Left lobe of liver (tissue), 2 donors: Measurements from ENCODE around the gene SIMC1. TPM values are rescaled to one million over a fixed set of nuclear protein-coding genes. Genes with fewer than 3 reads are reported as not detected.
"Not testable (repeated sequence)": the region's sequence is repeated elsewhere in the genome, so short reads cannot be mapped to it uniquely, and the experiment has no call there.

Experiments used
- ATAC-seq: fragments of 200-7000 bp; cut with Tn5 transposase; one replicate; pipeline ENCODE4 v1.9.1; 2020; ENCODE audit warnings: mild to moderate bottlenecking, moderate library complexity
- DNase-seq: peaks from one replicate; pipeline ENCODE4 v3.0.0-alpha.2; 2020; ENCODE audit warnings: low spot score
- total RNA-seq: library from RNA; stranded (reverse); gene quantifications from one replicate; pipeline ENCODE4 v1.2.1, GENCODE V29; 2021
- donor health status: DM: no; HTN: no; CAD: no; lungs with moderate emphysema.
- donor health status: DM: no; HTN: yes; CAD: no.

SIMC1 gene
- total RNA-seq, 1 donor from 2014 or later: 11.7 TPM

DNA sequence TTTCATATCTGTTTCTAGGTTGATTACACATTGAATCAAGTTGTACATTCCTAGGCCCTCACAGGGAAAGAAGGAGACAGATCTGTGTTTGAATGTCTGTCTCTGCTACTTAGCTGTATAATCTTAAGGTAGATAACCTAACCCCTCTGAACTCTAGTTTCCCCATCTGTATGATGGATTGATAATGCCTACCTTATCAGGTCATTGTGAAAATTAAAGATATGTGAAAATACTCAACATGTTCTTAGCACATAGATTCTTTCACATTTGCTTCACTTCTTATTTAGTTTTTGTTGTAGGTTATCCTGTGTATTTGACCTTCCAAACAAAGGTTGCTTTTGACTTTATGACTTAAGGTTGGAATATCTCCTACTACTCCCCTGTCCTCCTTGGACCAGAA is 50.8 kb downstream of the SIMC1 start:
- not testable (repeated sequence) for DNase-seq, ATAC-seq

DNA sequence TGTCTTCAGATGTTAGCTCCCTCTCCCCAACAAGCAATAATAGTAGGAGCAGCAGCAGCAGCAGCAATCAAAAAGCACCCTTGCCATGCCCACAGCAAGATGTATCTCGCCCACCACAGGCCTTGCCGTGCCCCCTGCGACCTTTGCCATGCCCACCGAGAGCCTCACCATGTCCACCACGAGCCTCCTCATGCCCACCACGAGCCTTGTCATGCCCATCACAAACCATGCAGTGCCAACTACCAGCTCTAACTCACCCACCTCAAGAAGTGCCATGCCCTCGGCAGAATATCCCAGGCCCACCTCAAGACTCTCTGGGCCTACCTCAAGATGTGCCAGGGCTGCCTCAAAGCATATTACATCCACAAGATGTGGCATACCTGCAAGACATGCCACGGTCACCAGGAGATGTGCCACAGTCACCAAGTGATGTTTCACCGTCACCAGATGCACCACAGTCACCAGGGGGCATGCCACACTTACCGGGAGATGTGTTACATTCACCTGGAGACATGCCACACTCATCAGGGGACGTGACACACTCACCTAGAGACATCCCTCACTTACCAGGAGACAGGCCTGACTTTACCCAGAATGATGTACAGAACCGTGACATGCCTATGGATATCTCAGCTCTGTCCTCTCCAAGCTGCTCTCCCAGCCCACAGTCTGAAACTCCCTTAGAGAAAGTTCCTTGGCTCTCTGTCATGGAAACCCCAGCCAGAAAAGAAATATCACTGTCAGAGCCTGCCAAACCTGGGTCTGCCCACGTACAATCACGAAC is 52.0 kb downstream of the SIMC1 start:
- DNase-seq: not testable (repeated sequence)
- ATAC-seq: peak; percentile 36

DNA sequence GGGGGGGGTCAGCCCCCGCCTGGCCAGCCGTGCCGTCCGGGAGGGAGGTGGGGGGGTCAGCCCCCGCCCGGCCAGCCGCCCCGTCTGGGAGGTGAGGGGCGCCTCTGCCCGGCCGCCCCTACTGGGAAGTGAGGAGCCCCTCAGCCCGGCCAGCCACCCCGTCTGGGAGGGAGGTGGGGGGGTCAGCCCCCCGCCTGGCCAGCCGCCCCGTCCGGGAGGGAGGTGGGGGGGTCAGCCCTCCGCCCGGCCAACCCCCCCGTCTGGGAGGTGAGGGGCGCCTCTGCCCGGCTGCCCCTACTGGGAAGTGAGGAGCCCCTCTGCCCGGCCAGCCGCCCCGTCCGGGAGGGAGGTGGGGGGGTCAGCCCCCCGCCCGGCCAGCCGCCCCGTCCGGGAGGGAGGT is 67.1 kb downstream of the SIMC1 start:
- DNase-seq, ATAC-seq: not testable (repeated sequence)

DNA sequence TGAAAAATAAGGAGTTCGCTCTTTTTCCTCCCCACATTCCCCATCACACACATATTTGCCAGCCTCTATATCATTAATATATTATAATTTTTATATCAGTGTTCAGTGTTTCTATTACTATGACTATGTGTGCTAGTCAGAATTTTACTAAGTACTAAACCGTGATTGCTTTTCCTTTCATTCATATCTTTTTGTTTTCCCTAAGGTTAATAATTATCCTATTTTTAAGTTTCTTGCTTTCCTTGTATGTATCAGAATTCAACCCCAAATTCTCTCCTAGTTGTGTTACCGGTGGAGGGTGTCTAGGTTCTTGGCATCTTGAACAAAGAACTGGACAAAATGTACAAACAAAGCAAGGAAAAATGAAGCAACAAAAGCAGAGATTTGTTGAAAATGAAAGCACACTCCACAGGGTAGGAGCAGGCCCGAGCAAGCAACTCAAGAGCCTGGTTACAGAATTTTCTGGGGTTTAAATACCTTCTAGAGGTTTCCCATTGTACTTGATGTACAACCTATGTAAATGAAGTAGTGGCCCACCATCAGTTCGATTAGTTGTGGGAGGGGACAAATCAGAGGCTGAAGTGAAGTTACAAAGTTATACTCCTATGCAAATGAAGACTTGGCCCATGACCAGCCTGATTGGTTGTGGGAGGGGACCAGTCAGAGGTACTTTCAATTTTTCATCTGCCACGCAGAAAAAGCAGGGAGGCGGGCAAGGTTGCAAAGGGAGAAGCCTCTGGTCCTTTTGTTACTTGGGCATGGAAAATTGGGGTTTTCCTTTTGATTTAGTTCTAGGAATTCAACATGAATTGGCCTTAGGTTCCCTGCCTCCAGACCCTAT is 79.5 kb downstream of the SIMC1 start:
- DNase-seq (no peak), ATAC-seq (peak; percentile 63)

DNA sequence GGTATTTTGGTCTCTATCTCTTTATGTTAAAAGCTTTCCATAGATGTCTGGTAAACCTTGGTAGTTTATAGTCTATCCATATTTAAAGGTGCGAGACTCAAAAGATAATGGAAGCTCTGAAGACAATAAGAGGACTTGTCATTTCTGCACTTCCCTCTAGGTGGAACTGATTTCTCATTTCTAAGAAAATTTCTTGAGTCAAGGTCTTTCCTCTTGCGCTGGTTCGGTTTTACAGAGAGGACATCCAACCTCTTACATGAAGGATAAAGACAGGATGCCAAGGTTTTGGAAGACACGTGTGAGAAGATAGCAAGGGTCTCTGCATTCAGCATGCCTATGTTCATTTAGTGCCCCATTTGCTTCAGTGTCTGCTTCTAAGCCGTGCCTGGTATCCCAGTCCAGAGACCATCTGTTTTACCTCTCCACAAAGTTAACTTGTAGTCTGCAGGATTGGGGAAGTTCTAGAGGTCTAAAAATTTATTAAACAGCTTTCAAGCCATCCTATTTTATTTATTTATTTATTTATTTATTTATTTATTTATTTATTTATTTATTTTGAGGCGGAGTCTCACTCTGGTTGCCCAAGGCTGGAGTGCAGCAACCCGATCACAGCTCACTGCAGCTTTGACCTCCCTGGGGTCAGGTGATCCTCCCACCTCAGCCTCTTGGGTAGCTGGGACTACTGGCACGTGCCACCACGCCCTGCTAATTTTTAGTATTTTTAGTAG is 81.8 kb downstream of the SIMC1 start:
- peak; percentile 73 for ATAC-seq
- no peak for DNase-seq

DNA sequence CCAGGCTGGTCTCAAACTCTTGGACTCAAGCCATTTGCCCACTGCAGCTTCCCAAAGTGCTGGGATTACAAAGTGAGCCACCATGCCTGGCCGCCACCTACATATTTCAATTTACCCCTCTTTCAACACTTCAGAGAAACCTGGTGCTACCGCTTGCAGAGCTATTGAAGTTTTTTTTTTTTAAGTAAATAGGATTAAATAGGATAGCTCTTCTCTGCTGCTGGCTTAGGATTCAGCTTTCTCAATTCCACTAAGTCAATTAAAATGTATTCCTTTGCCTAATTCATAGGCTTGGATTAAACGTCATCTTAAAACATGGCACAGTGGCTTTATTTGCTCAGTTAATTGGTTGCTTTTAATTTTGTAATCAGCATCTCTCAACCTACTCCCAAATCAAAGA is 82.4 kb downstream of the SIMC1 start:
- no peak for DNase-seq
- no peak for ATAC-seq

DNA sequence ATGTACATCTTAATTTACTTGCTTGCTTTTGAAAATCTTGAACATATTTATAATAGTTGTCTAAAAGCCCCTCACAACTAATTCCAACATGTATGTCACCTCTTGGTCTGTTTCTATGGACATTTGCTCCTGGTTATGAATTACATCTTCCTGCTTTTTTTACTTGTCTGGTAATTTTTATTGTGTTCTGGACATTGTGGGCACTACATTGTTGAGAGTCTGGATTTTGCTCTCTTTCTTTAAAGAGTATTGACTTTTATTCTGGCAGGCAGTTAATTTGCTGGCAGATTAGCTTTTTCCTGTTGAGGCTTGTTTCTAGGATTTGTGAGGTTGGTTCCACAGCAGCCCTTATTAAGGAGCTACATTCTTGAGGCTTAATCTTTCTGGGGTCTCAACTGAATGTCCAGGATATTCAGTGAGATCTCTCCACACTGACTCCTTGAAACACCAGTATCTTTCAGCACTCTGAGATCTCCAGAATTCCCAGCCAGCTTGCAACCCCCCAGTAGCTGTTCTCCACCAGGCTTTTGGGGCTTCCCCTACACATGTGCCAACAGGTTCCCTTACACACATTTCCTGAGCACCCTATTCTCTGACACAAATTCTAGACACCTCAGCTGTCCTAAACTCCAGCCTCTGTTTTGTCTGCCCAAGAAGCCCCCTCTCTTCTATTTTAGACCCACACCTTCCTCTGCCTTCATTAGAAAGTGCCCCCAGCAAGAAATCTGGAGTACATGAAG is 96.0 kb downstream of the SIMC1 start:
- no peak for DNase-seq
- no peak for ATAC-seq

DNA sequence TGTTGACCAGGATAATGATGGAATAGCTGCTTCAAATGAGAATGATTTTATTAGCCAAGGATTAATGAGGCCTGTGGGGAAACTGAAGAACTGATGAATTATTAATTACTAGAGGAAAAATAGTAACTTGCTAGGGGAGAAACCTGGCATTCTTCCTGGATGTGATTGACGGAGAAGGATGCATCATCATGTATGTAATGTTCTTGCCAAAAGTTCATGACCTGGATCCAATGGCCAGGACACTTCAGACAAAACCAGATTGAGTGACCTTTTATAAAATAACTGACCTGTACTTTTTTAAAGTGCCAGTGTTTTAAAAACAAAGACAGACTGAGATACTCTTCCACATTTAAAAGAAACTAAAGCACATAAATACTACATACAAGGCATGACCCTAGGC is 99.7 kb downstream of the SIMC1 start:
- DNase-seq (peak; percentile 55), ATAC-seq (peak; percentile 60)

GRCh38 chr5:176339304-176339703 is 101.1 kb downstream of the SIMC1 start:
- ATAC-seq: peak; percentile 73
- DNase-seq: no peak

- DNase-seq: no peak
- peak; percentile 65 for ATAC-seq
Measured at GRCh38 chr5:176341325-176342157, 103.3 kb downstream of the SIMC1 start.

- ATAC-seq: no peak
- no peak for DNase-seq
Measured at GRCh38 chr5:176342158-176342483, 103.9 kb downstream of the SIMC1 start.

DNA sequence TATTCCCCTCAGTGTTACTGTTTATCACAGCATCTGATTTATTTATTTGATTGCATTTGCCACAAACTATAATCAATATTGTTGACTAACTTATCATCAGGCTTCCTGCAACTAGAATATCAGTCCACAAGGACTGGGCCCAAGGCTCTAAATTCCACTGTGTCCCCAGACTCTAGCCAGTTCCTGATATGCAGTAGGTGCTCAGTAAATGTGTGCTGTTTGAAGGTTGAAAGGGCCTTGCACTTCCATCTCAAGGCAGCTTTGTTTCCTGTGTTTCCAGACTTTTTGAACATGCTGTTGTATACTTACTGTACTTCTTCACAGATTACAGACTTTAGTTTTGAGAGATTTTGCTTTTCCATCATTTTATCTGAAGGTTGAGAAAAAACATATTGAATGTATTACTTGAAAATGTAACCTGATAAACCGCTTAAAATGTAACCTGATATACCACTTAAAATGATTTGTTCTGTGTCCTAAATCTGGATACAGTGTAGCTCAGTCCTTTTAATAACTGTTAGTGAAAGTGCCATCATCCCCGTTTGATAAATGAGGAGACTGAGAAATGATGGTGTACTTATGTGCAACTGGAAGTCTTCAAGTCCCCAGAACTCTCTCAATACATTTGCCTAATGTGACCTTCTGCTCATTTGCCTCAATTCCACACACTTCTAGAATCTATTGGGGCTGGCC is 104.7 kb downstream of the SIMC1 start:
- DNase-seq: no peak
- no peak for ATAC-seq

- DNase-seq (no peak), ATAC-seq (no peak)
Measured at GRCh38 chr5:176350416-176350815, 112.2 kb downstream of the SIMC1 start.

DNA sequence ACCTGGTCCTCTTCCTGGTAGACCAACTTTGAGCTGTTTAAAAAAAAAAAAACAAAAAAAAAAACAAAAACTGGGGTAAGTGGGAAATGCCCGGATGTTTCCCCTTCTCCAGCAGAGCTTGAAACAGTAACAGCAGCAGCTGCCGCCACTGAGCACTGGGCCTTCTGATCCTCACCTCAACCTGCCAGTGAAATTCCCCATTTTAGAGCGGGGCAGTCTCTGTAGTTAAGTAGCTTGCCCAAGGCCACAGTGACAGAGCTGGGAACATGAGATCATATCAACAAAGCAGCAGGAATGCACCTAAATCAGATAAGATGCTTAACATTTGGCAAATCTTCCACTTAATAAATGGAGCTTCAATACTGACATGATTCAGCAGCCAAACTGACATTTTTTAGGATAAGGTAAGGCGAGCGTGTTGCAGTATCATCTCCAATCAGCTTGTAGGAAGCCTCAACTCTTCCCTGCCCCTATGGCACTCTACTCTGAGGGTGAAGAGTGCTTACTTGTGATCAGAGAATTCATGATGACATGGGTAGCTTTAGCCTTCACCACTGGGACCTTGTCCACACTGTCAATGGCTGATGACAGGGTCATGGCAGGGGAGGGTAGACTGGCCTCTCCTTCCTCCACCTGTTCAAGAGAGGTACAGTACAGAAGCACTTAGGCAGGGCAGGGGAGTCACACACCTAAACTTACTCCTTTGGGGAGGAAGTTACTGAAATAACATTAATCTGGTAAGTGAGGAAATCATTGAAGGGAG is 114.1 kb downstream of the SIMC1 start:
- ATAC-seq (peak; percentile 46), DNase-seq (no peak)

DNA sequence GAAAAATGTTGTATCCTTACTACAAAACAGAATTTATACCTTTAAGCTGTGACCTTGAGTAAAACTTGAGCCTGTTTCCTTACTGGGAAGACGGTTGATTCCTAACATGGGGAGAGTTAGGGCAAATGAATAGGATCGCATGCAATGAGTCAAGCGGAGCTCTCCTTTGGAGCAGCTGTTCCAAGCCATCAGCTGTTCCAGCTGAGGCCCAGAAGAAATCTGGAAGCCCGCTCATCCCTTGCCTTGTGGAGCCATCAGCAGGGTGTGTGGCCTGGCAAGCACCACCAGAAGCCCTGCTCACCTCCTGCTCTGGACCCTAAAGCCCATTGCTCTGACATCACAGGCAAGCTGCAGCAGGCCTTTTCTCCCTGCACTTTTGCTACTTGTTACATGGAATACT is 115.3 kb downstream of the SIMC1 start:
- no peak for ATAC-seq
- DNase-seq: no peak

DNA sequence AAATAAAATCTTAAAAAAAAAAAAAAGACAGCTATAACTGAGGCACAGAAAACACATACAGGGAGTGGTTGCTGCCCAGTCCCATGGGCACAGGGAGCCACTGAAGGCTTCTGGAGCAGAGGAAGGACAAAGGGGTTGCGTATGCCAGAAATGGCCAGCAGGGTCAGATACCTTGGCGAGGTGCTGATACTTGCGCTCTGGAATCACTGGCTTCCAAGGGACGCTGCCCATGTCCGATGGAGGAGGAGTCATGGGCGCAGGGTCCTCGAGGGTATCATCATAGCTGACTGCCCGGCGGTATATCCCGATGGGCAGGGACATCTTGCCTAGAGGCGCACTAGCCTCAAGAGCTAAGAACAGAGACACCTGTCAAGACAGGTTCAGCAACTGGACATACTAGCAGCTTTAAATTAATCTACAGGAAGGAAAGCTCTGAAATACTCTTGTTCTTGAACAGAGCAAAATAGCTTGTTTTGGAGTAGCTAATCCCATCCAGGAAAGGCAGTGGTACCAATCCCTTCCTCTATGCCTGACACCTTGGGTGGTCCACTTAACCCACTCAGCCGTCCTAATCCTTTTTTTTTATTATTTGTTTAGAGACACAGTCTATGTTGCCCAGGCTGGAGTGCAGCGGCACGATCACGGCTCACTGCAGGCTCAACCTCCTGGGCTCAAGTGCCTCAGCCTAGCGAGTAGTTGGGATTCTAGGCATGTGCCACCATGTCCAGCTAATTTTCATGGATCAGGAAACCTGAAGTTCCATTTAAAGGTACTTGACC is 117.4 kb downstream of the SIMC1 start:
- no peak for DNase-seq
- no peak for ATAC-seq

DNA sequence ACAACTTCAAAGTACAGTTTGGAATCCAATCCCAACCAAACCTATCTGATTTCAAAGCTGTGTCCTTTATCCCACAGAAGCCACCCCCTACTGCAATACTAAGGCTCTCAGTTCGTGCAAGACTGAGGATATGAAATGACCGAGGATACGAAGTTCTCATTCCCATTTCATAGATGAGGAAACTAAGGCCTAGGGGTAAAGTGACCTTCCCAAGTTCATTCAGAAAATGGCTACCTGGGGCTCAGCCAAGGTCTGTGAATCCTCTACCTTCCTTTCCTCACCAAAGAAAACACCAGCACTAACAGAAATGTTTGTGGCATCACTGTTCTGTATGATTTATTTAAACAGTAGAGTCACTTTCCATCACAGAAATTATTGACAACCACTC is 117.9 kb downstream of the SIMC1 start:
- DNase-seq (no peak), ATAC-seq (no peak)

GRCh38 chr5:176359658-176360057 is 121.4 kb downstream of the SIMC1 start:
- no peak for DNase-seq
- no peak for ATAC-seq
